Activated CD4-positive, alpha-beta T cell treated with anti-CD3 and anti-CD28 coated beads for 36 hours (primary cell): ENCODE results near the gene OST4. TPM values are rescaled to one million over a fixed set of nuclear protein-coding genes. Genes with fewer than 3 reads are reported as not detected.

Experiments
- ATAC-seq: fragments of 200-7000 bp; cut with Tn5 transposase; one replicate; pipeline ENCODE4 v1.10.0; 2021; ENCODE audit warnings: mild to moderate bottlenecking, moderate library complexity
- CTCF ChIA-PET: fragments of 350-600 bp; sonication (Branson Sonifier 250); formaldehyde crosslinking; loops from one replicate; lab custom pipeline; 2021; ENCODE audit warnings: antibody characterized with exemption; lab: Charles Lee
- POLR2A ChIA-PET: fragments of 350-600 bp; sonication (Branson Sonifier 250); formaldehyde crosslinking; loops from one replicate; lab custom pipeline; 2021; ENCODE audit warnings: antibody characterized with exemption, inconsistent platforms; lab: Charles Lee
- DNase-seq: peaks from one replicate; pipeline ENCODE4 v3.0.0-alpha.2; 2020
- H3K27ac Mint-ChIP-seq: one replicate; pipeline ENCODE4 v1.8.0; 2021; ENCODE audit warnings: mixed read lengths
- H3K27me3 Mint-ChIP-seq: one replicate; pipeline ENCODE4 v1.8.0; 2021; ENCODE audit warnings: mixed read lengths
- H3K36me3 Mint-ChIP-seq: one replicate; pipeline ENCODE4 v1.8.0; 2021; ENCODE audit warnings: low read depth, mixed read lengths
- H3K4me1 Mint-ChIP-seq: one replicate; pipeline ENCODE4 v1.8.0; 2021; ENCODE audit warnings: mixed read lengths
- H3K4me3 Mint-ChIP-seq: one replicate; pipeline ENCODE4 v1.8.0; 2021; ENCODE audit warnings: mild to moderate bottlenecking, moderate library complexity, mixed read lengths
- H3K9me3 Mint-ChIP-seq: one replicate; pipeline ENCODE4 v1.8.0; 2021; ENCODE audit warnings: low read depth, mixed read lengths
- intact Hi-C, 2 experiments: fragments of 100-400 bp; cut with DNase I in 1 of 2; cut with micrococcal nuclease in 1 of 2; formaldehyde crosslinking; loops; one replicate each; pipeline versions ENCODE4 v1.14.2 to v1.15.1; 2022 to 2024; cut with DNase I, micrococcal nuclease
- total RNA-seq, 2 experiments: library from RNA; stranded (reverse); gene quantifications; one replicate each; pipeline ENCODE4 v1.2.3, GENCODE V29; 2021

Gene OST4
- total RNA-seq, 2 experiments from 2014 or later: 305 to 406 TPM

GRCh38 chr2:27024812-27025211 is 46.6 kb downstream of the OST4 start:
- H3K9me3 Mint-ChIP-seq: no peaks in the 10 kb centered on the region
- CTCF ChIA-PET: no interaction called here
- POLR2A ChIA-PET: no interaction called here
- no peak overlapping the region for H3K4me3 Mint-ChIP-seq
- peaks cover 7% of the 10 kb centered on the region for H3K36me3 Mint-ChIP-seq
- no peak overlapping the region for H3K27ac Mint-ChIP-seq
- H3K4me1 Mint-ChIP-seq: peaks cover 6% of the 10 kb centered on the region
- intact Hi-C loops: no loop called here
- DNase-seq (no peak), ATAC-seq (no peak)
- no peaks in the 10 kb centered on the region for H3K27me3 Mint-ChIP-seq

GRCh38 chr2:27024188-27024587 is 47.3 kb downstream of the OST4 start:
- Mint-ChIP-seq H3K27ac (no peak overlapping the region), H3K4me3 (no peak overlapping the region), H3K4me1 (peaks cover 2% of the 10 kb centered on the region), H3K36me3 (peaks cover 2% of the 10 kb centered on the region), H3K27me3 (no peaks in the 10 kb centered on the region), H3K9me3 (no peaks in the 10 kb centered on the region)
- no peak for DNase-seq
- CTCF ChIA-PET: no interaction called here
- POLR2A ChIA-PET: no interaction called here
- ATAC-seq: no peak
- intact Hi-C loops: no loop called here

DNA sequence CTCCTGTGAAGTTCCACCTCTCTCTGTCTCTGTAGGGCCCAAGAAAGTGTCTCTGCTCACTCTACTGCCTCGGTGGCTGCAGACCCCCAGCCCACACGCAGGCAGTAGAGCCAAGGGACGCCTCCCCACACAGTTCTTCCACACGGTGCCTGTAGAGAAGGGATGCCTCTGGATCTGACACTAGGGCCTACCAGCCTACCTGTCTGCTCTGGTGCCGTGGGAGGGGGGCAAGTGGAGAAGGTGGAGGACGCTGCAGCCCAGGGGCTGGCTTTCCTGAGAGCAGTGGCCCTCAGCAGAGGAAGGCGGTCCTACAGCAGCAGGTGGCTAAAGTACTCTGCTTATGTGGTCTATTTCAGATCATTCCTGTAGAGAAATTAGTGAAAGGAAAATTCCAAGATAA is 47.7 kb downstream of the OST4 start:
- Mint-ChIP-seq H3K36me3 (no peaks in the 10 kb centered on the region), H3K4me1 (no peaks in the 10 kb centered on the region), H3K27me3 (no peaks in the 10 kb centered on the region), H3K27ac (no peak overlapping the region), H3K4me3 (no peak overlapping the region), H3K9me3 (no peaks in the 10 kb centered on the region)
- CTCF ChIA-PET: interaction anchor here (1.9 kb wide), 1 partner anchor 62 kb away, joined by 5 read pairs; no protein-coding TSS in a partner anchor
- POLR2A ChIA-PET: no interaction called here
- intact Hi-C loops: no loop called here
- no peak for DNase-seq
- no peak for ATAC-seq

DNA sequence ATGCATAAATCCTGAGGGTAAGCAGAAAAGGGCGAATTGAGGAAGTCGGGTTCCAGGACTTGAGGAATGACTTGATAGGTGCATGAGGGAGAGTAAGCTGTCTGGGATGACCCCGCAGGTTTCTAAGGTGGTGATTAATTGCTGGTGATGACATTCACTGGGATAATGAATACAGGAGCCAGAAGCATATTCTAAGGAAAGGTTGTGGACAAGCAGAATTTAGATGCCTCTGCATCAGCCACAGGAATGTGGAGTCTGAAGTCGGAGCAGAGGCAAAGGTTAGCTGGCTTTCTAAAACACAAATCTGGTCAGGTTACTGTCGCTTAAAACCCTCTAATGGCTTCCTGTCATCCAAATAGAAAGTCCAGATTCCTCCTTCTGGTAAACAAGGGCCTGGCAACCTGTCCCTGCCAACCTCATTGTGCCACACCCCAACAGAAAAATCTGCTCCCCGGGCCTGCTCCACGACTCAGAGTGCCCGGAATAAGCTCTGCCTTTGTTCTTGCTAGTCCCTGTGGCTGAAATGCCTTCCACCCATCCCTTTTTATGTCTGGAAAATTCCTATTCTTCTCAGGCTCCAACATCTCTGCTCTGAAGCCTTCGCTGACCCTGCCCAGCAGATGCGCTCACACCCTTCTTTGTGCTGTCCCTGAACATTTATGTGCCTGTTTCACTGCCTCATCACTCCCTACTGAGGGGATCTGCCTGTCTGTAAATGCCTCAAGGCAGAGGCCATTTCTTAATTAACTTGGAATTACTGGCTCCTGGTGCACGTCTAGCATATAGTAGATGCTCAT is 50.0 kb downstream of the OST4 start:
- Mint-ChIP-seq H3K4me3 (no peak overlapping the region), H3K27ac (no peak overlapping the region), H3K9me3 (no peaks in the 10 kb centered on the region), H3K36me3 (no peaks in the 10 kb centered on the region), H3K4me1 (no peaks in the 10 kb centered on the region), H3K27me3 (no peaks in the 10 kb centered on the region)
- POLR2A ChIA-PET: no interaction called here
- intact Hi-C loops: no loop called here
- DNase-seq (no peak), ATAC-seq (no peak)
- CTCF ChIA-PET: interaction anchor here (0.6 to 1.9 kb wide), 2 partner anchors 59 to 60 kb away, joined by 3 to 5 read pairs; no protein-coding TSS in a partner anchor

Other genes with a start within 250 kb of the OST4 start
- under 1 TPM; 0.07 to 0.09 TPM for gene DPYSL5, start 223.5 kb downstream of the OST4 start, total RNA-seq
- gene MAPRE3, start 101.0 kb downstream of the OST4 start, total RNA-seq: 1 to 10 TPM; 3.2 to 4.1 TPM
- 10 to 100 TPM; 54.1 to 69.1 TPM for gene TMEM214, start 38.7 kb downstream of the OST4 start, total RNA-seq
- 10 to 100 TPM; 12.5 to 14.5 TPM for gene AGBL5, start 20.0 kb downstream of the OST4 start, total RNA-seq
- gene EMILIN1, start 7.0 kb upstream of the OST4 start, total RNA-seq: under 1 TPM; 0.40 to 0.46 TPM
- 10 to 100 TPM; 10.6 to 12.7 TPM for gene KHK, start 15.1 kb upstream of the OST4 start, total RNA-seq
- 1 to 10 TPM; 6.4 to 7.0 TPM for gene CGREF1, start 47.5 kb upstream of the OST4 start, total RNA-seq
- gene ABHD1, start 52.2 kb upstream of the OST4 start, total RNA-seq: under 1 TPM; 0.39 to 0.65 TPM
- gene PREB, start 63.0 kb upstream of the OST4 start, total RNA-seq: 10 to 100 TPM; 59.7 to 59.9 TPM
- not detected for gene PRR30, start 67.8 kb upstream of the OST4 start, total RNA-seq
- under 1 TPM in 1 of 2 experiments, not detected in 1; 0.02 TPM for gene TCF23, start 77.3 kb upstream of the OST4 start, total RNA-seq
- 10 to 100 TPM; 69.9 to 83.4 TPM for gene ATRAID, start 140.4 kb upstream of the OST4 start, total RNA-seq
- gene SLC5A6, start 140.6 kb upstream of the OST4 start, total RNA-seq: 10 to 100 TPM; 27.3 to 34.9 TPM
- gene CAD, start 145.7 kb upstream of the OST4 start, total RNA-seq: 100 to 1,000 TPM; 107 to 147 TPM
- under 1 TPM; 0.53 to 0.86 TPM for gene SLC30A3, start 191.4 kb upstream of the OST4 start, total RNA-seq
- not detected for gene DNAJC5G, start 203.8 kb upstream of the OST4 start, total RNA-seq
- gene TRIM54, start 210.8 kb upstream of the OST4 start, total RNA-seq: under 1 TPM; 0.09 to 0.11 TPM
- 1 to 10 TPM; 1.4 to 1.5 TPM for gene UCN, start 236.8 kb upstream of the OST4 start, total RNA-seq